K562 (cell line): ENCODE results near the gene ATG4C. TPM values are rescaled to one million over a fixed set of nuclear protein-coding genes. Genes with fewer than 3 reads are reported as not detected.

Source experiments
- FOXK2 ChIP-seq, 2 experiments: fragments of 450-650 bp; IDR thresholded peaks in 1 of 2; conservative IDR thresholded peaks in 1 of 2; 2 replicates each; pipeline ENCODE4 v1.6.1; 2016; ENCODE audit warnings: low read depth in 2 of 2, mild to moderate bottlenecking in 1 of 2
- TCF7 ChIP-seq: sonication (generic); IDR thresholded peaks from 2 replicates; pipeline ENCODE4 v1.6.1; 2016; ENCODE audit warnings: antibody characterized with exemption, borderline replicate concordance
- ZNF24 ChIP-seq: fragments of 450-650 bp; IDR thresholded peaks from 2 replicates; pipeline ENCODE4 v1.6.1; 2016
- polyA plus RNA-seq, 8 experiments: library from polyadenylated mRNA; depleted of rRNA in 4 of 8; stranded (reverse) in 5 of 8; unstranded in 3 of 8; fragments of >200 nt; fragmentation: Nextera tagmentation in 2 of 8; fragmentation: Illumina TruSeq in 1 of 8; extraction: Ambion mirVana in 2 of 8; extraction: Trizol in 1 of 8; gene quantifications; 2 replicates each; pipeline versions ENCODE4 v1.2.1 to v1.2.3, GENCODE V29; 2011 to 2014; ENCODE audit warnings: inconsistent platforms in 1 of 8, missing spikeins in 1 of 8
- total RNA-seq, 7 experiments: library from RNA; depleted of rRNA in 6 of 7; stranded (reverse); fragments of >200 nt in 6 of 7; fragmentation: Illumina TruSeq in 2 of 7; extraction: Trizol in 2 of 7; gene quantifications; 2 replicates each; pipeline versions ENCODE4 v1.2.1 to v1.2.3, GENCODE V29; 2011 to 2021; ENCODE audit warnings: low replicate concordance in 1 of 7
- TF ChIP-seq, protein P1 (sequence below): fragments of 450-650 bp; IDR thresholded peaks from 2 replicates; pipeline ENCODE4 v1.6.1; 2016; ENCODE audit warnings: mild to moderate bottlenecking, moderate library complexity
- TF ChIP-seq, protein P2 (sequence below): IDR thresholded peaks from 3 replicates; pipeline ENCODE4 v1.6.1; 2011; ENCODE audit warnings: borderline replicate concordance, mild to moderate bottlenecking; ENCODE audit not compliant: insufficient read length, insufficient read depth
- TF ChIP-seq, protein P3 (sequence below), 3 experiments: fragments of 200-800 bp in 1 of 3; sonication (Bioruptor generic) in 1 of 3; sonication (generic) in 1 of 3; formaldehyde crosslinking in 1 of 3; IDR thresholded peaks; 2 replicates each; pipeline versions ENCODE4 v1.6.1 to v1.8.0; 2016 to 2022; ENCODE audit warnings: mild to moderate bottlenecking in 2 of 3, missing compliant biosample characterization in 2 of 3, missing genetic modification characterization in 2 of 3, missing genetic modification reagents in 1 of 3
- TF ChIP-seq, protein P4 (sequence below): fragments of 250-450 bp; sonication (Bioruptor Pico); IDR thresholded peaks from 2 replicates; pipeline ENCODE4 v1.4.0; 2020; ENCODE audit warnings: mild to moderate bottlenecking, moderate library complexity, borderline replicate concordance

Gene ATG4C
- total and polyA plus RNA-seq, 9 of the 15 experiments (the other 6 are each of a cell fraction or from before 2014, with no cell fraction given), result 7.6 to 35.8 (median 16.1) TPM

DNA sequence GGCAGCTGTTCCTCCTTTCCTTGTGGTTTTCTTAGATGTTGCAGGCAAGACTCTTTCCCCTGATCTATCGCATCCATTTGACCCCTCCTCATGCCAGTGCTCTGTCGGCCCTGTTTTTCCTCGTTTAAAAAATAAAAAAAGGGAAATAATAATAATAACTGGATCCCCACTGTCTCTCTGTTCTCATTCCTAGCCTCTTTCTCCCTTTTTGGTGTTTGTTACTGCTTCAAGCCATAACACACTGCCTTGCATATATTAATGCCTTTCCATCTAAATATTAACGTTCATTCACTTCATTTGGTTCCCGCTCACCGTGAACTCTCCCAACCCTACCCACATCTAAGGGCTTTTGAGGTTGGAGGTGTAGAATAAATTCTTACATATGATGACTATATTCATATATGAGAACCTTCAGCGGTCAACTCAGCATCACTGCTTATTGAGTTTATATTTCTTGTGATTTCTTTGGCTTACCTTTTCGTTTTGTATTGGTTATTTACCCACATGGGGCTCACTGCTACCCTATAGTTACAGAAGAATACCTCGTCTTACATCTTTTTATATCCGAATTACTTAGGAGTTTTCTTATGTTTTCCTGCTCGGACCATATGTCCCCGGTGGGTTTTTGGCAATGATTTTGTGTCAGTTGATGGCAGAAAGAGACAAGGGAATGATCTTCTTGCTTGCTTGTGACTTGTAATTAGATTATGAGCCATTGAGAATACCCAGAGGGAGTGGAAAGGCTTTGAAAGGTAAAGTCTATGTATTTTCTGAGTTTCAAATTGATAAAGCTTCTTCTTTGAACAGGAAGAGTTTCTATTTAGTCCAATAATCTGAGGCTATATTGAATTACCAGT lies 805 bp downstream of the ATG4C start (continued):
- TF ChIP-seq, protein P1, sequence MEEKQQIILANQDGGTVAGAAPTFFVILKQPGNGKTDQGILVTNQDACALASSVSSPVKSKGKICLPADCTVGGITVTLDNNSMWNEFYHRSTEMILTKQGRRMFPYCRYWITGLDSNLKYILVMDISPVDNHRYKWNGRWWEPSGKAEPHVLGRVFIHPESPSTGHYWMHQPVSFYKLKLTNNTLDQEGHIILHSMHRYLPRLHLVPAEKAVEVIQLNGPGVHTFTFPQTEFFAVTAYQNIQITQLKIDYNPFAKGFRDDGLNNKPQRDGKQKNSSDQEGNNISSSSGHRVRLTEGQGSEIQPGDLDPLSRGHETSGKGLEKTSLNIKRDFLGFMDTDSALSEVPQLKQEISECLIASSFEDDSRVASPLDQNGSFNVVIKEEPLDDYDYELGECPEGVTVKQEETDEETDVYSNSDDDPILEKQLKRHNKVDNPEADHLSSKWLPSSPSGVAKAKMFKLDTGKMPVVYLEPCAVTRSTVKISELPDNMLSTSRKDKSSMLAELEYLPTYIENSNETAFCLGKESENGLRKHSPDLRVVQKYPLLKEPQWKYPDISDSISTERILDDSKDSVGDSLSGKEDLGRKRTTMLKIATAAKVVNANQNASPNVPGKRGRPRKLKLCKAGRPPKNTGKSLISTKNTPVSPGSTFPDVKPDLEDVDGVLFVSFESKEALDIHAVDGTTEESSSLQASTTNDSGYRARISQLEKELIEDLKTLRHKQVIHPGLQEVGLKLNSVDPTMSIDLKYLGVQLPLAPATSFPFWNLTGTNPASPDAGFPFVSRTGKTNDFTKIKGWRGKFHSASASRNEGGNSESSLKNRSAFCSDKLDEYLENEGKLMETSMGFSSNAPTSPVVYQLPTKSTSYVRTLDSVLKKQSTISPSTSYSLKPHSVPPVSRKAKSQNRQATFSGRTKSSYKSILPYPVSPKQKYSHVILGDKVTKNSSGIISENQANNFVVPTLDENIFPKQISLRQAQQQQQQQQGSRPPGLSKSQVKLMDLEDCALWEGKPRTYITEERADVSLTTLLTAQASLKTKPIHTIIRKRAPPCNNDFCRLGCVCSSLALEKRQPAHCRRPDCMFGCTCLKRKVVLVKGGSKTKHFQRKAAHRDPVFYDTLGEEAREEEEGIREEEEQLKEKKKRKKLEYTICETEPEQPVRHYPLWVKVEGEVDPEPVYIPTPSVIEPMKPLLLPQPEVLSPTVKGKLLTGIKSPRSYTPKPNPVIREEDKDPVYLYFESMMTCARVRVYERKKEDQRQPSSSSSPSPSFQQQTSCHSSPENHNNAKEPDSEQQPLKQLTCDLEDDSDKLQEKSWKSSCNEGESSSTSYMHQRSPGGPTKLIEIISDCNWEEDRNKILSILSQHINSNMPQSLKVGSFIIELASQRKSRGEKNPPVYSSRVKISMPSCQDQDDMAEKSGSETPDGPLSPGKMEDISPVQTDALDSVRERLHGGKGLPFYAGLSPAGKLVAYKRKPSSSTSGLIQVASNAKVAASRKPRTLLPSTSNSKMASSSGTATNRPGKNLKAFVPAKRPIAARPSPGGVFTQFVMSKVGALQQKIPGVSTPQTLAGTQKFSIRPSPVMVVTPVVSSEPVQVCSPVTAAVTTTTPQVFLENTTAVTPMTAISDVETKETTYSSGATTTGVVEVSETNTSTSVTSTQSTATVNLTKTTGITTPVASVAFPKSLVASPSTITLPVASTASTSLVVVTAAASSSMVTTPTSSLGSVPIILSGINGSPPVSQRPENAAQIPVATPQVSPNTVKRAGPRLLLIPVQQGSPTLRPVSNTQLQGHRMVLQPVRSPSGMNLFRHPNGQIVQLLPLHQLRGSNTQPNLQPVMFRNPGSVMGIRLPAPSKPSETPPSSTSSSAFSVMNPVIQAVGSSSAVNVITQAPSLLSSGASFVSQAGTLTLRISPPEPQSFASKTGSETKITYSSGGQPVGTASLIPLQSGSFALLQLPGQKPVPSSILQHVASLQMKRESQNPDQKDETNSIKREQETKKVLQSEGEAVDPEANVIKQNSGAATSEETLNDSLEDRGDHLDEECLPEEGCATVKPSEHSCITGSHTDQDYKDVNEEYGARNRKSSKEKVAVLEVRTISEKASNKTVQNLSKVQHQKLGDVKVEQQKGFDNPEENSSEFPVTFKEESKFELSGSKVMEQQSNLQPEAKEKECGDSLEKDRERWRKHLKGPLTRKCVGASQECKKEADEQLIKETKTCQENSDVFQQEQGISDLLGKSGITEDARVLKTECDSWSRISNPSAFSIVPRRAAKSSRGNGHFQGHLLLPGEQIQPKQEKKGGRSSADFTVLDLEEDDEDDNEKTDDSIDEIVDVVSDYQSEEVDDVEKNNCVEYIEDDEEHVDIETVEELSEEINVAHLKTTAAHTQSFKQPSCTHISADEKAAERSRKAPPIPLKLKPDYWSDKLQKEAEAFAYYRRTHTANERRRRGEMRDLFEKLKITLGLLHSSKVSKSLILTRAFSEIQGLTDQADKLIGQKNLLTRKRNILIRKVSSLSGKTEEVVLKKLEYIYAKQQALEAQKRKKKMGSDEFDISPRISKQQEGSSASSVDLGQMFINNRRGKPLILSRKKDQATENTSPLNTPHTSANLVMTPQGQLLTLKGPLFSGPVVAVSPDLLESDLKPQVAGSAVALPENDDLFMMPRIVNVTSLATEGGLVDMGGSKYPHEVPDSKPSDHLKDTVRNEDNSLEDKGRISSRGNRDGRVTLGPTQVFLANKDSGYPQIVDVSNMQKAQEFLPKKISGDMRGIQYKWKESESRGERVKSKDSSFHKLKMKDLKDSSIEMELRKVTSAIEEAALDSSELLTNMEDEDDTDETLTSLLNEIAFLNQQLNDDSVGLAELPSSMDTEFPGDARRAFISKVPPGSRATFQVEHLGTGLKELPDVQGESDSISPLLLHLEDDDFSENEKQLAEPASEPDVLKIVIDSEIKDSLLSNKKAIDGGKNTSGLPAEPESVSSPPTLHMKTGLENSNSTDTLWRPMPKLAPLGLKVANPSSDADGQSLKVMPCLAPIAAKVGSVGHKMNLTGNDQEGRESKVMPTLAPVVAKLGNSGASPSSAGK, result 0 out of 2 replicates have a peak, but pooled peaks have one; percentile 4
- TF ChIP-seq ZNF24, result no peak
- TF ChIP-seq, protein P2, sequence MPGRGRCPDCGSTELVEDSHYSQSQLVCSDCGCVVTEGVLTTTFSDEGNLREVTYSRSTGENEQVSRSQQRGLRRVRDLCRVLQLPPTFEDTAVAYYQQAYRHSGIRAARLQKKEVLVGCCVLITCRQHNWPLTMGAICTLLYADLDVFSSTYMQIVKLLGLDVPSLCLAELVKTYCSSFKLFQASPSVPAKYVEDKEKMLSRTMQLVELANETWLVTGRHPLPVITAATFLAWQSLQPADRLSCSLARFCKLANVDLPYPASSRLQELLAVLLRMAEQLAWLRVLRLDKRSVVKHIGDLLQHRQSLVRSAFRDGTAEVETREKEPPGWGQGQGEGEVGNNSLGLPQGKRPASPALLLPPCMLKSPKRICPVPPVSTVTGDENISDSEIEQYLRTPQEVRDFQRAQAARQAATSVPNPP, result no peak
- TF ChIP-seq, protein P3, sequence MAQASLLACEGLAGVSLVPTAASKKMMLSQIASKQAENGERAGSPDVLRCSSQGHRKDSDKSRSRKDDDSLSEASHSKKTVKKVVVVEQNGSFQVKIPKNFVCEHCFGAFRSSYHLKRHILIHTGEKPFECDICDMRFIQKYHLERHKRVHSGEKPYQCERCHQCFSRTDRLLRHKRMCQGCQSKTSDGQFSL (CRISPR knock-in tag; IDR thresholded peaks at IDR 0.05), result no peak
- TF ChIP-seq, protein P3 (tag; IDR thresholded peaks at IDR 0.05), result no peak
- TF ChIP-seq FOXK2 (conservative IDR thresholded peaks at IDR 0.05 in 1 of 2, IDR thresholded peaks at IDR 0.05 in 1 of 2; ENCODE audit: low read depth in 2 of 2), result no peak
- TF ChIP-seq, protein P4, sequence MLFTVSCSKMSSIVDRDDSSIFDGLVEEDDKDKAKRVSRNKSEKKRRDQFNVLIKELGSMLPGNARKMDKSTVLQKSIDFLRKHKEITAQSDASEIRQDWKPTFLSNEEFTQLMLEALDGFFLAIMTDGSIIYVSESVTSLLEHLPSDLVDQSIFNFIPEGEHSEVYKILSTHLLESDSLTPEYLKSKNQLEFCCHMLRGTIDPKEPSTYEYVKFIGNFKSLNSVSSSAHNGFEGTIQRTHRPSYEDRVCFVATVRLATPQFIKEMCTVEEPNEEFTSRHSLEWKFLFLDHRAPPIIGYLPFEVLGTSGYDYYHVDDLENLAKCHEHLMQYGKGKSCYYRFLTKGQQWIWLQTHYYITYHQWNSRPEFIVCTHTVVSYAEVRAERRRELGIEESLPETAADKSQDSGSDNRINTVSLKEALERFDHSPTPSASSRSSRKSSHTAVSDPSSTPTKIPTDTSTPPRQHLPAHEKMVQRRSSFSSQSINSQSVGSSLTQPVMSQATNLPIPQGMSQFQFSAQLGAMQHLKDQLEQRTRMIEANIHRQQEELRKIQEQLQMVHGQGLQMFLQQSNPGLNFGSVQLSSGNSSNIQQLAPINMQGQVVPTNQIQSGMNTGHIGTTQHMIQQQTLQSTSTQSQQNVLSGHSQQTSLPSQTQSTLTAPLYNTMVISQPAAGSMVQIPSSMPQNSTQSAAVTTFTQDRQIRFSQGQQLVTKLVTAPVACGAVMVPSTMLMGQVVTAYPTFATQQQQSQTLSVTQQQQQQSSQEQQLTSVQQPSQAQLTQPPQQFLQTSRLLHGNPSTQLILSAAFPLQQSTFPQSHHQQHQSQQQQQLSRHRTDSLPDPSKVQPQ (CRISPR knock-in tag), result no peak
- no peak for TF ChIP-seq TCF7
